Nephron (organoid): ENCODE data around the gene RAB3D.
"Not testable (repeated sequence)": the region's sequence is repeated elsewhere in the genome, so short reads cannot be mapped to it uniquely, and the experiment has no call there.

ENCODE experiments used
- H3K27ac Mint-ChIP-seq, 3 experiments: 2 replicates each; pipeline ENCODE4 v1.8.0; 2020; ENCODE audit warnings: mixed read lengths in 3 of 3, mild to moderate bottlenecking in 2 of 3, moderate library complexity in 1 of 3
- H3K27me3 Mint-ChIP-seq: 2 replicates; pipeline ENCODE4 v1.8.0; 2021; ENCODE audit warnings: low read depth, mild to moderate bottlenecking, moderate library complexity, mixed read lengths
- H3K36me3 Mint-ChIP-seq: 2 replicates; pipeline ENCODE4 v1.8.0; 2020; ENCODE audit warnings: low read depth, mixed read lengths
- H3K4me1 Mint-ChIP-seq: 2 replicates; pipeline ENCODE4 v1.8.0; 2020; ENCODE audit warnings: mixed read lengths
- H3K4me3 Mint-ChIP-seq, 3 experiments: 2 replicates each; pipeline ENCODE4 v1.8.0; 2020; ENCODE audit warnings: mild to moderate bottlenecking in 3 of 3, mixed read lengths in 3 of 3, moderate library complexity in 2 of 3
- H3K9me3 Mint-ChIP-seq: 2 replicates; pipeline ENCODE4 v1.8.0; 2020; ENCODE audit warnings: mixed read lengths
- TF ChIP-seq, protein P1 (sequence below), 3 experiments: fragments of 200-600 bp; sonication (generic); IDR thresholded peaks; one replicate each; pipeline ENCODE4 v1.5.0; 2021; ENCODE audit warnings: antibody characterized with exemption in 3 of 3; ENCODE audit not compliant: unreplicated experiment in 3 of 3

The RAB3D gene

DNA sequence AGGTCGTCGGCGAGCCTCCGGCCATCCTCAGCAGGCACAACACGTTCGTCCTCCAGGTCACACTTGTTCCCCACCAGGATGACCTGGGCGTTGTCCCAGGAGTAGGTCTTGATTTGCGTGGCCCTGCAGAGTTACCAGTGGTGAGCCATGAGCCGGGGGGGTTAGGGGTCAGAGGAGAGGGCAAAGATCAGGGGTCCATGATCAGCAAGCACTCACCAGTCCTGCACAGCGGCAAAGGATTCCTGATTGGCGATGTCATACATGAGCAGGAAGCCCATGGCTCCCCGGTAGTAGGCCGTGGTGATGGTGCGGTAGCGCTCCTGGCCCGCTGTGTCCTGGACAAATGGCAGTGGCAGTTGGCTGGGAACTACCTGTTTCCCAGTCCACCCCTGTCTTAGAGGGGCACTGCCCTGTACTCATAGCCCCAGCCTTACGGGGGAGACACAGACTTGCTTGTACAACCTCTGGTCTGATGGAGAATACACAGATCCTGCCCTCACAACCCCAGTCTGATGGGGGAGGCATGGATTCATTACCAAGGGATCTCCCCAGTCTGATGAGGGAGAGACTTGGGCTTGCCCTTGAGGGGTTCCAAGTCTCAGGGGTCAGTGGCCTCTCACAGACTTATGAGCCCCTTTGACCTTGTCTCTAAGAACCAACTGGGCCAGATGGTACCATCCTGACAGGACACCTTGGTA lies 3.9 kb downstream of the RAB3D start:
- Mint-ChIP-seq H3K36me3 (peaks cover 49% of the 10 kb centered on the region), H3K27ac (no peak overlapping the region), H3K4me3 (no peak overlapping the region), H3K9me3 (no peaks in the 10 kb centered on the region), H3K4me1 (peaks cover 10% of the 10 kb centered on the region), H3K27me3 (no peaks in the 10 kb centered on the region)
- TF ChIP-seq, protein P1, sequence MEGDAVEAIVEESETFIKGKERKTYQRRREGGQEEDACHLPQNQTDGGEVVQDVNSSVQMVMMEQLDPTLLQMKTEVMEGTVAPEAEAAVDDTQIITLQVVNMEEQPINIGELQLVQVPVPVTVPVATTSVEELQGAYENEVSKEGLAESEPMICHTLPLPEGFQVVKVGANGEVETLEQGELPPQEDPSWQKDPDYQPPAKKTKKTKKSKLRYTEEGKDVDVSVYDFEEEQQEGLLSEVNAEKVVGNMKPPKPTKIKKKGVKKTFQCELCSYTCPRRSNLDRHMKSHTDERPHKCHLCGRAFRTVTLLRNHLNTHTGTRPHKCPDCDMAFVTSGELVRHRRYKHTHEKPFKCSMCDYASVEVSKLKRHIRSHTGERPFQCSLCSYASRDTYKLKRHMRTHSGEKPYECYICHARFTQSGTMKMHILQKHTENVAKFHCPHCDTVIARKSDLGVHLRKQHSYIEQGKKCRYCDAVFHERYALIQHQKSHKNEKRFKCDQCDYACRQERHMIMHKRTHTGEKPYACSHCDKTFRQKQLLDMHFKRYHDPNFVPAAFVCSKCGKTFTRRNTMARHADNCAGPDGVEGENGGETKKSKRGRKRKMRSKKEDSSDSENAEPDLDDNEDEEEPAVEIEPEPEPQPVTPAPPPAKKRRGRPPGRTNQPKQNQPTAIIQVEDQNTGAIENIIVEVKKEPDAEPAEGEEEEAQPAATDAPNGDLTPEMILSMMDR (IDR thresholded peaks at IDR 0.05; ENCODE audit: unreplicated experiment in 3 of 3): no peak

DNA sequence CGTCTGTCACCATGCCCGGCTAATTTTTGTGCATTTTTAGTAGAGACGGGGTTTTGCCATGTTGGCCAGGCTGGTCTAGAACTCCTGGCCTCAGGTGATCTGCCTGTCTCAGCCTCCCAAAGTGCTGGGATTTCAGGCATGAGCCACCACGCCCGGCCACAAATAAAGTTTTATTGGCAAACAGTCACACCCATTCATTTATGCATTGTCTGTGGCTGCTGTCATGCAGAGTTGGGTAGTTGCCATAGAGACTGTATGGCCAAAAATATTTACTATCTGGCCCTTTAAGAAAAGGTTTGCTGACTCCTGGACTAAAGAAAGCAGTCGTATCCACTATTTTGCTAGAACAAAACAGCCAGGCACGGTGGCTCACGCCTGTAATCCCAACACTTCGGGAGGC lies 5.6 kb downstream of the RAB3D start:
- not testable (repeated sequence) for H3K4me3 Mint-ChIP-seq, H3K27ac Mint-ChIP-seq, H3K9me3 Mint-ChIP-seq, H3K4me1 Mint-ChIP-seq, H3K27me3 Mint-ChIP-seq
- peaks cover 56% of the 10 kb centered on the region for H3K36me3 Mint-ChIP-seq

DNA sequence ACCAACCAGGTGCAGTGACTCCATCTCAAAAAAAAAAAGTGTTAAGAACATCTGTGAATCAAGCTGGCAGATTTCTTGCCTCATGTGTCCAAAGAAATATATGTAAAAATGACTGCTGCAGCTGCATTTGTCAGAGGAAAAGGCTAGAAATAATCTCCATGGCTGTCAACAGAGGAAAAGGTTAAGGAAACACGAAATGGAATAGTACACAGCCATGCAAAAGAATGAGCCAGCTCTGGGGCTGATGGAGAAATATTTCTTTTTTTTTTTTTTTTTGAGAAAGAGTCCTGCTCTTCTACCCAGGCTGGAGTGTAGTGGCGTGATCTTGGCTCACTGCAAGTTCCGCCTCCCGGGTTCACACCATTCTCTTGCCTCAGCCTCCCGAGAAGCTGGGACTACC lies 6.6 kb downstream of the RAB3D start:
- H3K4me1 Mint-ChIP-seq: no peaks in the 10 kb centered on the region
- no peaks in the 10 kb centered on the region for H3K9me3 Mint-ChIP-seq
- H3K36me3 Mint-ChIP-seq: peaks cover 55% of the 10 kb centered on the region
- H3K4me3 Mint-ChIP-seq: no peak overlapping the region
- TF ChIP-seq, protein P1 (IDR thresholded peaks at IDR 0.05; ENCODE audit: unreplicated experiment in 3 of 3): no peak
- H3K27me3 Mint-ChIP-seq: no peaks in the 10 kb centered on the region
- no peak overlapping the region for H3K27ac Mint-ChIP-seq

DNA sequence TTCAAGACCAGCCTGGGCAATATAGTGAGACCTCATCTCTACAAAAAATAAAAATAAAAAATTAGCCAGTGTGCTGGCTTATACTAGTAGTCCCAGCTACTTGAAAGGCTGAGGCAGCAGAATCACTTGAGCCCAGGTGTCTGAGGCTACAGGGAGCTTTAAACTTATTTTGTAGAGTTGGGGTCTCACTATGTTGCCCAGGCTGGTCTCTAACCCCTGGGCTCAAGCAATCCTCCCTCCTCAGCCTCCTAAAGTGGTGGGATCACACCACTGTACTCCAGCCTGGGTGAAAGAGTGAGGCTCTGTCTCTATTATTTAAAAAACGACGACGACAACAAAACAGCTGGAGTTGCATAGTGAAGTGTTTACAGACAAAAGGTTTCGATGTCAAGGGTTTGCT lies 8.0 kb downstream of the RAB3D start:
- Mint-ChIP-seq H3K27ac (no peak overlapping the region), H3K4me1 (no peaks in the 10 kb centered on the region)

DNA sequence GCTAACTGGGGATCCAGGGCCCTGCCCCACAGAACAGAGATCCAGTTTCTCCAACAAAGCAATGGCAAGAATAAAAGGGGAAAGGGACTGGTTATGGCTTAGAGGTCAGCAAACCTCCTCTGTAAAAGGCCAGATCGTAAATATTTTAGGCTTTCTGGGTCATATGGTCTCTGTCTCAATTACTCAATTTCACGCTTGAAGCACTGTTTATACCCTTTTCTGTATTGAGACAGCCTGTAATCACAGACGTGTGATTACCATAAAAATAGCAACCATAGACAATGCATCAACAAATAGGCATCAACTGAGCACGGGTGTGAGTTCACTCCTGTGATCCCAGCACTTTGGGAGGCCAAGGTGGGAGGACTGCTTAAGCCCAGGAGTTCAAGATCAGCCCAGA lies 9.3 kb downstream of the RAB3D start:
- no peak overlapping the region for H3K27ac Mint-ChIP-seq
- peaks cover 41% of the 10 kb centered on the region for H3K36me3 Mint-ChIP-seq
- H3K9me3 Mint-ChIP-seq: no peaks in the 10 kb centered on the region
- H3K4me3 Mint-ChIP-seq: no peak overlapping the region
- no peaks in the 10 kb centered on the region for H3K4me1 Mint-ChIP-seq
- H3K27me3 Mint-ChIP-seq: no peaks in the 10 kb centered on the region
- TF ChIP-seq, protein P1 (IDR thresholded peaks at IDR 0.05; ENCODE audit: unreplicated experiment in 3 of 3): no peak

More for the DNA sequence above, 8.0 kb downstream of the RAB3D start:
- Mint-ChIP-seq H3K9me3 (no peaks in the 10 kb centered on the region), H3K4me3 (no peak overlapping the region), H3K27me3 (no peaks in the 10 kb centered on the region), H3K36me3 (peaks cover 54% of the 10 kb centered on the region)
- TF ChIP-seq, protein P1 (IDR thresholded peaks at IDR 0.05; ENCODE audit: unreplicated experiment in 3 of 3): no peak

DNA sequence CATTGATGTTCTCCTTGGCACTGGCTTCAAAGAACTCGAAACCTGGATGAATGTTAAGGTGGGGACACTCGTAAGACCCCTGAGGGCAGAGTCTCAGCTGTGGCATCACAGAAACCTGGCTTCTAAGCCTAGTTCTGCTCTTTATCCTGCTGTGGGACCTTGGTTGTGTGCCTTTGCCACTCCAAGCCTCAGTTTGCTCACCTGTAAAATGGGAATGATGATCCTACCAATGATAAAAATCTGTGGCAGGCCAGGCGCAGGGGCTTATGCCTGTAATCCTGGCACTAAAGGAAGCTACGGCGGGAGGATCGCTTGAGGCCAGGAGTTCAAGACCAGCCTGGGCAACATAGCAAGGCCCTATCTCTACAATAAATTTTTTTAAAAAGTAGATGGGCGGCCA lies 13.9 kb downstream of the RAB3D start:
- no peaks in the 10 kb centered on the region for H3K9me3 Mint-ChIP-seq
- peaks cover 21% of the 10 kb centered on the region for H3K36me3 Mint-ChIP-seq
- peaks cover 32% of the 10 kb centered on the region for H3K4me1 Mint-ChIP-seq
- no peaks in the 10 kb centered on the region for H3K27me3 Mint-ChIP-seq
- no peak overlapping the region for H3K4me3 Mint-ChIP-seq
- H3K27ac Mint-ChIP-seq: no peak overlapping the region
- TF ChIP-seq, protein P1 (IDR thresholded peaks at IDR 0.05; ENCODE audit: unreplicated experiment in 3 of 3): no peak
